PC-9 (cell line): ENCODE results near the gene SEC24D. TPM values are rescaled to one million over a fixed set of nuclear protein-coding genes. Genes with fewer than 3 reads are reported as not detected.
A peak's percentile ranks its signal among the peaks of the same experiment; 100 is the strongest.

Experiments used
- BruUV-seq: library from RNA; stranded (reverse); fragments of 400-500 nt; replicated peaks from 2 replicates; lab custom pipeline; 2021; lab: Mats Ljungman, UMichigan
- CTCF ChIA-PET: fragments of 300-600 bp; sonication (Branson Sonifier 250); formaldehyde crosslinking; loops from one replicate; lab custom pipeline; 2022; ENCODE audit warnings: antibody characterized with exemption; lab: Charles Lee
- POLR2A ChIA-PET: fragments of 300-600 bp; sonication (Branson Sonifier 250); formaldehyde crosslinking; loops from one replicate; lab custom pipeline; 2022; ENCODE audit warnings: antibody characterized with exemption; ENCODE audit not compliant: unreplicated experiment; lab: Charles Lee
- DNase-seq, 2 experiments: peaks; one replicate each; pipeline versions ENCODE4 v3.0.0 to v3.0.0-alpha.2; 2015 to 2022; ENCODE audit warnings: mixed read lengths in 1 of 2
- H2AFZ ChIP-seq: fragments of 200-600 bp; sonication (generic); 2 replicates; pipeline ENCODE4 v1.8.1; 2017; ENCODE audit warnings: antibody characterized with exemption
- H3F3A ChIP-seq: fragments of 200-600 bp; sonication (generic); 2 replicates; pipeline ENCODE4 v1.8.1; 2017; ENCODE audit warnings: antibody characterized with exemption, mild to moderate bottlenecking, low read depth; ENCODE audit not compliant: insufficient read depth
- H3K27ac ChIP-seq: fragments of 200-600 bp; sonication (generic); 2 replicates; pipeline ENCODE4 v1.6.1; 2016; ENCODE audit warnings: mixed run types
- H3K27me3 ChIP-seq: fragments of 200-600 bp; sonication (generic); 2 replicates; pipeline ENCODE4 v1.6.1; 2016; ENCODE audit warnings: low read depth, mixed run types; ENCODE audit not compliant: insufficient read depth
- H3K36me3 ChIP-seq: fragments of 200-600 bp; sonication (generic); 2 replicates; pipeline ENCODE4 v1.6.1; 2016; ENCODE audit warnings: low read depth, mixed run types
- H3K4me1 ChIP-seq: fragments of 200-600 bp; sonication (generic); replicated peaks from 2 replicates; pipeline ENCODE4 v1.6.1; 2016; ENCODE audit warnings: mixed run types; ENCODE audit not compliant: insufficient read depth
- H3K4me2 ChIP-seq: fragments of 200-600 bp; sonication (generic); 2 replicates; pipeline ENCODE4 v1.6.1; 2017; ENCODE audit warnings: mixed run types
- H3K4me3 ChIP-seq: fragments of 200-600 bp; sonication (generic); 2 replicates; pipeline ENCODE4 v1.6.1; 2016; ENCODE audit warnings: mixed run types
- H3K79me2 ChIP-seq: fragments of 200-600 bp; sonication (generic); 2 replicates; pipeline ENCODE4 v1.6.1; 2017; ENCODE audit warnings: low read depth, mixed run types
- H3K9me2 ChIP-seq: fragments of 200-600 bp; sonication (generic); 2 replicates; pipeline ENCODE4 v1.8.1; 2017; ENCODE audit warnings: mild to moderate bottlenecking; ENCODE audit not compliant: insufficient read depth
- H3K9me3 ChIP-seq: fragments of 200-600 bp; sonication (generic); 2 replicates; pipeline ENCODE4 v1.8.1; 2016; ENCODE audit warnings: low read depth; ENCODE audit not compliant: insufficient read depth
- H4K20me1 ChIP-seq: fragments of 200-600 bp; sonication (generic); 2 replicates; pipeline ENCODE4 v1.8.1; 2017; ENCODE audit not compliant: insufficient read depth
- CTCF ChIP-seq: fragments of 200-600 bp; sonication (generic); conservative IDR thresholded peaks from 2 replicates; pipeline ENCODE4 v1.6.1; 2017; ENCODE audit warnings: mixed run types, antibody characterized with exemption, mild to moderate bottlenecking, moderate library complexity
- EZH2 ChIP-seq: fragments of 200-600 bp; sonication (generic); IDR thresholded peaks from 2 replicates; pipeline ENCODE4 v1.8.0; 2017; ENCODE audit warnings: antibody characterized with exemption, low read depth
- intact Hi-C: fragments of 100-400 bp; cut with micrococcal nuclease; formaldehyde crosslinking; loops from one replicate; pipeline ENCODE4 v1.10.0; 2022; ENCODE audit not compliant: unreplicated experiment
- total RNA-seq: library from RNA; stranded (reverse); gene quantifications from 2 replicates; pipeline ENCODE4 v1.2.3, GENCODE V29; 2021

The SEC24D gene
- total RNA-seq, 1 experiment from 2014 or later: 17.3 TPM

- BruUV-seq: no TSS peak
- H2AFZ ChIP-seq: no peak overlapping the region
- peaks cover 5% of the 10 kb centered on the region for H3K4me1 ChIP-seq
- no peaks in the 10 kb centered on the region for H4K20me1 ChIP-seq
- no peak overlapping the region for H3K4me2 ChIP-seq
- H3K9me2 ChIP-seq: no peaks in the 10 kb centered on the region
- DNase-seq: no peak
- H3K27ac ChIP-seq: no peak overlapping the region
- no peaks in the 10 kb centered on the region for H3K36me3 ChIP-seq
- intact Hi-C loops: no loop called here
- H3K27me3 ChIP-seq: no peaks in the 10 kb centered on the region
- H3K4me3 ChIP-seq: no peak overlapping the region
- no peak for TF ChIP-seq EZH2
- no peak for TF ChIP-seq CTCF
- POLR2A ChIA-PET: no interaction called here
- peaks cover 11% of the 10 kb centered on the region for H3F3A ChIP-seq
- no peaks in the 10 kb centered on the region for H3K9me3 ChIP-seq
- CTCF ChIA-PET: no interaction called here
- peaks cover 4% of the 10 kb centered on the region for H3K79me2 ChIP-seq
Measured at GRCh38 chr4:118839221-118839927, 3.4 kb upstream of the SEC24D start.

GRCh38 chr4:118837121-118837507 lies 1.2 kb upstream of the SEC24D start:
- Histone ChIP-seq H2AFZ (peak overlapping the region; percentile 100), H3K9me3 (no peaks in the 10 kb centered on the region), H3K27me3 (no peaks in the 10 kb centered on the region), H3K4me1 (peaks cover 9% of the 10 kb centered on the region), H3K4me2 (peak overlapping the region; percentile 79), H3K36me3 (no peaks in the 10 kb centered on the region), H3K4me3 (peak overlapping the region; percentile 84), H3K9me2 (no peaks in the 10 kb centered on the region), H3F3A (peaks cover 11% of the 10 kb centered on the region), H3K79me2 (peaks cover 12% of the 10 kb centered on the region), H4K20me1 (no peaks in the 10 kb centered on the region), H3K27ac (no peak overlapping the region)
- no TSS peak for BruUV-seq
- CTCF ChIA-PET: no interaction called here
- DNase-seq: no peak
- intact Hi-C loops: no loop called here
- POLR2A ChIA-PET: no interaction called here
- TF ChIP-seq CTCF (no peak), EZH2 (no peak)

GRCh38 chr4:118836301-118837120 lies 585 bp upstream of the SEC24D start:
- Histone ChIP-seq H2AFZ (peak overlapping the region; percentile 100), H3K36me3 (no peaks in the 10 kb centered on the region), H3F3A (peaks cover 11% of the 10 kb centered on the region), H3K27ac (peak overlapping the region; percentile 68), H3K79me2 (peaks cover 12% of the 10 kb centered on the region), H3K9me2 (no peaks in the 10 kb centered on the region), H3K27me3 (no peaks in the 10 kb centered on the region), H3K9me3 (no peaks in the 10 kb centered on the region), H4K20me1 (no peaks in the 10 kb centered on the region), H3K4me1 (peaks cover 9% of the 10 kb centered on the region), H3K4me3 (peak overlapping the region; percentile 84), H3K4me2 (peak overlapping the region; percentile 79)
- ChIA-PET CTCF (no interaction called here), POLR2A (interaction anchor here (0.6 kb wide), 2 partner anchors 20 to 446 kb away, joined by 3 to 10 read pairs; no protein-coding TSS in a partner anchor)
- intact Hi-C loops: no loop called here
- DNase-seq: peak; percentile 27 to 44
- no peak for TF ChIP-seq CTCF
- no peak for TF ChIP-seq EZH2
- BruUV-seq: TSS peak; percentile 45
